SH-SY5Y (cell line): ENCODE measurements around the gene SOCS1.

Experiments
- GATA2 ChIP-seq: IDR thresholded peaks from 2 replicates; pipeline ENCODE4 v1.6.1; 2011; ENCODE audit warnings: mild to moderate bottlenecking, low read depth, low read length
- GATA3 ChIP-seq: IDR thresholded peaks from 2 replicates; pipeline ENCODE4 v1.6.1; 2011; ENCODE audit warnings: low read depth, mild to moderate bottlenecking, low read length, moderate library complexity

SOCS1 gene

DNA sequence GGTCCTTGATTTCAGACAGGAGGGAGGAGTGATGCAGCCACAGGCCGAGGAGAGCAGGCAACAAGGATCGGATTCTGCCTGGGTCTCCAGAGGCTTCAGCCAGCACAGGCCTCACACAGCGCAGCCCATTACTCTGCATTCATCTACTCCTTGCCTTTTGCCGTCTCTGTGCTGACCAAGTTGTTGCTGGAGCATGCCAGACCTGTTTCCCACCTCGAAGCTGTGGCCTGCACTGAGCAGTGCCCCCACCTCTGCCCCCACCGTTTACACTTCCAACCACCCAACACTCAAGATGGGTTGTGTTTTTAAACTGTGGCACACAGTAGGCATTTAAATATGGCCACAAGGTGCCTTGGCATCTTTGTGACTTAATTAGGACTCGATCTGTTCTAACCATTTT lies 19.0 kb upstream of the SOCS1 start:
- TF ChIP-seq GATA3: no peak
- TF ChIP-seq GATA2: no peak

DNA sequence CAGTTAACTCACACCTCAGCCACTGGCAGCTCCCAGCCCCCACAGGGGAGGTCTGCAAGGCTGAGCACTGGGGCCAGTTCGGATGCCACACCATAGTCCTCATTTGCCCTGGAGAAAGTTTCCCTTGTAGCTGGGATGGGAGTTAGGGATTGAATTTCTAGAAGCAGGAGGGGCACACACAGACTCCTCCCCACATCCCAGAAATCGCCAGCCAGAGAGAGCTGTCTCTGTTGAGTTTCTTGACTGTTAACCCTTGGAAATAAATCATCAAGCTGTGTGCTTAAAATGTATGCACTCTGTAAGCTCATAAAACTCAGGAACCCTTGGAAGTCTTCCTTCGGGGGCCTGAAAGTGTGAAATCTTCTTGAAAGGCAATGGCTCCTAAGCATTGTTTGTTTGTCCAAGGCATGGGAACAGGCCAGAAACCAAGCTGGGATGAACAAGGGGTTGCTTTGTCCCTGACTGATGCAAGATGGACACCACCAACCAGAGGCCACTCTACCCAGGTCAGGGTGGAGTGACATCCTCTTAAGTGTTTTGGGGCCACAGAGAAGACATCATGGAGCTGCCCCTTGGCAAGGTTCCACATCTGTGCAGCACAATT lies 17.8 kb upstream of the SOCS1 start:
- TF ChIP-seq GATA3 (no peak), GATA2 (no peak)

DNA sequence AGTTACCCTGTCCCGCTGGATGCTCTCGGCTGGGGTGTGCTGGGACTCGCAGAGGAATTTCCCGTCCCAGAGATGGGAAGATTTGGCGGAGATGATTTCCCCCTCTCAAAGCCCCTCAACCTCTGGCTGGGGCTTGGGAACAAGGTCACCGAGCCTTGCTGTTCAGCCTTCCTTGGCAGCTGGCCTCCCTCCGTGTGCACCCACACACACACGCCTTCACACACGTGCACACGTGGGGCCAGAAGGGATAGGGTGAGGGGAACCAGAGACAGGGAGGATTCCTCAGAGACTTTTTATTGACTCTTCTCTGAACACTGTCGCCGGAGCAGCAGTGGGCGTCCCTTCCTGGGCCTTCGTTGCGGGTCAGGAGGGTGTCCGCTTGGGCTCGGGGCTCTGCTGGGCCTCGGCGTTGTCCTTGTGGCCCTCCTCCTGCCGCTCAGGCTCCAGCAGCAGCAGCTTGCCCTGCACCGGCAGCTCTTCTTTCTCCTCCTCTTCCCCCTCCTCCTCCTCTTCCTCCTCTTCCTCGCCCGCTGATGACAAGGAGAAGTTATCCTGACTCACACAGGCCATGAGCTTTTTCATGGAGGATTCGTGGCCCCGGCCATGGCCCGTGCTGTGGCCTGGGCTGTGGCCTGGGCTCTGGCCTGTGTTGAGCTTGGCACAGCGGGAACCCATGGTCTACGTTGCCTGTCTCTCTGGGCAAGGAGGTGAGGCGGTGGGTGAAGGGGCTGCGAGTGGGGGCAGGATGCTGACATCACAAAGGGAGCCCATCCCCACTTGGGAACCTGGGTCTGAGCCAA lies 17.1 kb upstream of the SOCS1 start, which contains the start of gene PRM3:
Gene PRM3 (minus strand): TSS at position 709 of the 800 bp plus-strand sequence. CDS start 34 bp downstream, at position 675.
- no peak for TF ChIP-seq GATA3
- no peak for TF ChIP-seq GATA2

DNA sequence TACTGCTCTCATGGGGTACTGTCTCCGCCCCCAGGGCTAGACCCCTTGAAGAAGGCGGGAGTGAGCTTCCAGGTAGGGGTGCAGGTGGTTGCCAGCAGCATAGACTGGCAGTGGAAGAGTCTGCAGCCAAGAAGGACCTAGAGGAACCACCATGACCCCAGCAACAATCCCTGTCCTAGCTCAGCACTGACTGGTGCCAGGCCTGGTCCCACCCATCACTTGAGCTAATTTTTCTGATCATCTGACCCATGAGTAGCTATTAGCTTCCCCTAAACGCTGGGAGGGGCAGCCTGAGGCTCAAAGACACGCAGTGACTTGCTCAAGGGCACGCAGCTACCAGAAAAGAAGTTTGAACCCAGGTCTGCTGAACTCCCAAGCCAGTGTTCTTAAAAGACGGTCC lies 16.5 kb upstream of the SOCS1 start:
- TF ChIP-seq GATA2 (no peak), GATA3 (no peak)

DNA sequence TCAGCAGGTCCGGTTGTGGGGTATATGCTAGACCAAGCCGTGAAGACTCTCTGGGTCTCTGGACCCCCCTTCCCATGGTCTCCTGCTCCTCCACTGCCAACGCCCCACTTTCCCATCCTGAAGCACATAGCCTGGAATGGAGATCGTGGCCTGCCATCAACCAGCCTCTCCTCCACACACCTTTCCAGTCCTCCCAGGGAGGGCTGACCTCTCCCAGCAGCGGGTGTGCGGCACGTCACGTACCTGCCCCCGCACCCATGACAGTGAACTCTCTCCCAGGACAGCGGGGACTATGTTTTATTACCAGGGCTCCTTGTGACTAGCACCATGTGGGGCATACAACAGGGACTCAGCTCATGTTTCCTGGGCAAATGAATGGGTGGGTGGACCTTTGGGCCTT lies 15.6 kb upstream of the SOCS1 start:
- TF ChIP-seq GATA2 (no peak), GATA3 (no peak)

DNA sequence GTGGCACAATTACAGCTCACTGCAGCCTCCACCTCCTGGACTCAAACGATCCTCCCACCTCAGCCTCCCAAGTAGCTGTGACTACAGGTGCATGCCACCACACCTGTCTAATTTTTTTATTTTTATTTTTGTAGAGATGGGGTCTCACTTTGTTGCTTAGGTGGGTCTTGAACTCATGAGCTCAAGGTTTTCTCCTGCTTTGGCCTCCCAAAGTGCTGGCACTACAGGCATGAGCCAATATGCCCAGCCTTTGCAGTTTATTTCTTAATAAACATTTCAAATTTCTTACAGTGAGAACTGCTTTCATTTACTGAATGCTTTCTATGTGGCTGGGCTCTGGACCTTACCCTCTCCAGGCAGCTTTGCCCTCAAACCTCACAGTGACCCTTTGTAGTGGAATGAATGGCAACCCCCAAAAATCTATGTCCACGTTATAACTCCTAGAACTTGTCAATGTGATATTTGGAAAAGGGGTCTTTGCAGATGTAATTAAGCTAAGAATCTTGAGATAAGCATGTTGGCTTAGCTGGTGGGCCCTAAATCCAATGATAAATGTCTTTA lies 14.7 kb upstream of the SOCS1 start:
- no peak for TF ChIP-seq GATA3
- TF ChIP-seq GATA2: no peak

DNA sequence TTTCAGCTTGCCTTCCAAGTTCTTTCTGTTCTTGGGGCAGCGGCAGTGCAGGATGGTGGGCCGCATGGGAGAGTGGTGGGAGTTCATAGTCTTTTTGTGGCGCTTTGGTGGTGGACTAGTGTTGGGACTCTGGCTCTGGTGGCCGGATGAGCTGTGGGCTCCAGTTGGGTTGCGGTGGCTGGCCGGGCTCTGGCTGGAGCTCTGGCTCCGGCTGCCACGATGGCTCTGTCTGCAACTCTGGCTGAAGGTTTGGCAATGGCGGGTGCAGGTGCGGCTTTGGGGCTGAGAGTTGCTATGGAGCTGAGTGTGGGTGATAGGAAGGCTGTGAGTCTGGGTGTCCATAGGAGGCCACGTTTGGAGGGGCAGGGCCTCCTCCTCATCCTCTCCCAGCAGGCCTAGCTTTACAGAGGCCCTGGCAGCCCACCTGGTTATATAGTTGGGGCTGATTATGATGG lies 12.9 kb upstream of the SOCS1 start, which contains the start of gene TNP2:
Gene TNP2 (minus strand): TSS at position 405 of the 455 bp plus-strand sequence. CDS start 63 bp downstream, at position 342.
- TF ChIP-seq GATA2: no peak
- TF ChIP-seq GATA3: no peak

DNA sequence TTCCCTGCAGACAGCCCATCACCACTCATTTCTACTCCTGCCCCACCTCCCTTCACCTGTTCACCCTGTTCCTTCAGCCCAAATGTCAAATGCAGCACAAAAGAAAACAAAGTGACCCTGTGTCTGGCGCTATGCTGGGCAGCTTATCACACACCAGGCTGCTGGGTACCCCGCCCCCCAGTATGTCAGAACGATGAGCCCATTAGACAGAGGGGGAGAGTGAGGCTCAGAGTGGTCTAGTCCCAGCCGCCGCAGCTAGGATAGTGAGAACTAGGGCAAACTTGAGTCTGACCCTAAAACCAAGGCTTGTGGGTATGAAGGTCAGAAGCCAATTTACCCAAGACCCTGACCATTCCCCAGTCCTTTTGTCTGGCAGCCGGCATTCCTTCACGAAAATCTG lies 9.1 kb upstream of the SOCS1 start:
- TF ChIP-seq GATA3 (no peak), GATA2 (no peak)

DNA sequence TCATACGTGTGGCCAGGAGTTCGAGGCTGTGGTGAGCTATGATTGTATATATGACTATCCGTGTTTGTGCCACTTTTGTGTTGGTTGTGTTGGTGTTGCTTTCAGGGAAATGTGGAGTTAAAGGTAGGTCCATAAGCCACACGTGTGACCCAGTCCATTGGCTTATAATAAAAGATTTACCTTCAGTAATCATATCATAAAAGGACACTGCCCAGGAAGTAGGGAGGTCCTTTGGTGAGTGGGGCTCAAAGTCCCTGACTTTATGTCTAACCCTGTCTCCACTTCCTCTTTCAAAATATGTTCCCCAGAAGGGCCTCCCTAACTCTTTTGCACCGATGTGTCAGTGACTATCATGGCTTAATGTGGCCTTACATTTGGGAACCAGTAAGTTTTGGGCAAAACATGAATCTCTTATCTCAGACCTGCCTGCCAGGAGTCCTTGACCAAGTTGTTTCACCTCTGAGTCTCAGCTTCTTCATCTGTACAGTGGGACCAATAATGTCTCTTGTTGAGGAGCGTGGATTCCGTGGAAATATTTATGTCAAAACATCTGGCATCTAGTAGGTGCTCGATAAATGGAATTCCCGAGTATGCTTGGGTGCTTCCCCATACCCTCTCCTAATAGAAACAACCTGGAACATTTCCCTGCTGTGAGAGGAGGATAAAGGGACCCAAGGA lies 8.3 kb upstream of the SOCS1 start:
- TF ChIP-seq GATA3 (no peak), GATA2 (no peak)

DNA sequence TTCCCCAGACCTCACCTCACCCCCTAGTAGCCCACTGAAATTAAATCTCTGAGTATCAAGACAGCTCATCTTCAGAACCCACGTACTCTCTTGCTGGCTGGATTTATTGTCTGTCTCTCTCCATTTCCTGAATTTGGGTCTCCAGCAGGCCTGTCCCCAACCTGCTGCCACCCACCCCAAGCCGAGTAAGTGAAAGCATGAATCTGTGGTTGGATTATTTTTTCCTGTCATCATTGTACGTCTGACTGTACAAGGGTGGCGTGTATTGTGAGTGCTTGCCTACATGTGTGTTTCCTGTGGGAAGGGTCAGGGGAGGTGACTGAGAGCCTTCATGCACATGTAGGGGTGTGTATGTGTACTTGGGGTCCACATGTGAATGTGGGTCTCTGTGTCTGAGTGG lies 7.7 kb upstream of the SOCS1 start:
- TF ChIP-seq GATA3: no peak

DNA sequence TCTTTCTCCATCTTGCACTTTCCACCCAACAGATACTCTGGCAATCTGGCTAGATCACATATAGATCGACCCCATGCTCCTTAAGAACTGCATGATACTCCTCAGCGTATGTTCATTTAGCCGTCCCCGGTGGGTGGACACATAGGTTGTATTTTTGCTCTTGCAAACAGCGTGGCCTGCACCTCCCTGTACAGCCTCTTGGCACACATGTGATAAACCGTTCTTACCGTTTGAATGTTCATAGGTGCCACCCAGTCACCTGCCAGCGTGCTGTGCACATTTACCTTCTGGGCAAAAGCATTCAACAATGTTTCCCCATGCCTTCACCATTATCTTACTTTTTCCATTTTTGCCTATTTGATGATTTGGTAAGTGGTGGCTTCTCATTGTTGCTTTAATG lies 6.9 kb upstream of the SOCS1 start:
- TF ChIP-seq GATA2 (no peak), GATA3 (no peak)

DNA sequence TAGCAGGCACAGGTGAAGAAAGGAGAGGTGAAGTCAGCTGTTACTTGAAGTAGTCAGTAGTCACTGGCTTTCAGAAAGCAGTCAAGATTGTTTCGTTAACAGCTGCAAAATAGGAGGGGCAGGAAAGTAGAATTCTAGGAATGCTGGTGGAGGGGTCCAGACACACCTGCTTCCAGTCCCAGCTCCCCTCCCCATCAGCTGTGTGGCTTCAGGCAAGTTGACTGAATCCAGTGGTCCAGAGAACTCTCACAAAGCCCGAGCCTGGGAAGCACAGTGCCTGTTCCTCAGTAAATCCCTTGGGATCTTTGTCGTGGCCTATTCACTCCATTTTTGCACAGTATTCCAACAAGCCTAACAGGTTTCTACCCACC lies 4.6 kb upstream of the SOCS1 start:
- TF ChIP-seq GATA3: no peak
- no peak for TF ChIP-seq GATA2

DNA sequence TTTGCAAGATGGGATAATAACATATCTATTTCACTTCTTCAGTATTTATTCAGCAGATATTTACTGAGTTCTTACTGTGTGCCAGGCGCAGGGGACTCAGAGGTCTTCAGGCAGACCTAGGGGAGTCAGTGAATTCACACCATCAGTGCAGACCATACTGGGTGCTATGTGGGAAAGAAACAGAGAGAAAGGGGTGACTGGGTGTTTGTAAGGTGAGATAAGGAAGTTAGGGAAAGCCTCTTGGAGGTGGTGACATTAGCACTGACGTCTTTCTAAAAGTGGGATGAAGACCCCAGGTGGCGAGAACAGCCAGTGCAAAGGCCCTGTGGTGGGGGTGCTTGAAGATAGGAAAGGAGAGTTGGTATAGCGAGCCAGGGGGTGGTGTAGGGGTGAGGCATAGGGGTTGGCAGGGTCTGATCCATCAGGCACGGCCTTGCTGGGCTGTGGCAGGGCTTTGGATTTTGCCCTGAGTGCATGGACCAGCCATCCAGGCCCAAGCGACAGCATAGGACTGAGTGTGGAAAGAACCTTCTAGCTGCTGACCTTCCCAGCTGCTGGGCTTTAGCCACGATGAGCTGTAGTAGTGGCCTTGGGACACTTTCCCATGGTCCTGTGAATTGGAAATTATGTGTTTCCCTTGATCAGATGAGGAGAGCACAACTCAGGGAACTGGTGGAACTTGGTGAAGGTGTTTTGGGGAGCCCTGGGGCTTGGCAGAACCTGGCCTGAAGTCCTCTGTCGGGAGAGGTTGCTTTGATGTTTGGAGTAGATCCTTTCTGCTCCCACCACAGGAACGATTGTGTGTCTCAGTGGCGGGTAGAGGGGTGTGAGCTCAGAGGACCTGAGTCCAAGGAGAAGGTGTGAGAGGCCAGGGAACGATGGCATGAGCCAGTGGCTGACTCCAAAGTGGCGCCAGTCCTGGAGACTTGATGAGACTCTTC lies 3.9 kb upstream of the SOCS1 start:
- TF ChIP-seq GATA3 (no peak), GATA2 (no peak)
